Neural progenitor cell (in vitro differentiated cells): ENCODE results near the gene SERPINH1. TPM values are rescaled to one million over a fixed set of nuclear protein-coding genes. Genes with fewer than 3 reads are reported as not detected.

Source experiments
- DNase-seq: peaks from one replicate; pipeline ENCODE4 v3.0.0-alpha.2; 2016; ENCODE audit warnings: low spot score
- H2AFZ ChIP-seq: fragments of 200-600 bp; sonication (generic); replicated peaks from 2 replicates; pipeline ENCODE4 v1.6.1; 2016; ENCODE audit warnings: antibody characterized with exemption
- H3F3A ChIP-seq: fragments of 200-600 bp; sonication (generic); 2 replicates; pipeline ENCODE4 v1.6.1; 2016; ENCODE audit warnings: antibody characterized with exemption, low read depth
- H3K27ac ChIP-seq: fragments of 200-600 bp; sonication (generic); 2 replicates; pipeline ENCODE4 v1.5.1; 2016; ENCODE audit warnings: mild to moderate bottlenecking
- H3K27me3 ChIP-seq: fragments of 200-600 bp; sonication (generic); 2 replicates; pipeline ENCODE4 v1.6.1; 2016; ENCODE audit warnings: mild to moderate bottlenecking, moderate library complexity
- H3K36me3 ChIP-seq: fragments of 200-600 bp; sonication (generic); 2 replicates; pipeline ENCODE4 v1.5.1; 2016
- H3K4me1 ChIP-seq: fragments of 200-600 bp; sonication (generic); 2 replicates; pipeline ENCODE4 v1.6.1; 2016; ENCODE audit warnings: mixed run types
- H3K4me2 ChIP-seq: fragments of 200-600 bp; sonication (generic); 2 replicates; pipeline ENCODE4 v1.6.1; 2016
- H3K4me3 ChIP-seq: fragments of 200-600 bp; sonication (generic); 2 replicates; pipeline ENCODE4 v1.5.1; 2016
- H3K79me2 ChIP-seq: fragments of 200-600 bp; sonication (generic); 2 replicates; pipeline ENCODE4 v1.6.1; 2016; ENCODE audit warnings: low read depth
- H3K9ac ChIP-seq: fragments of 200-600 bp; sonication (generic); 2 replicates; pipeline ENCODE4 v1.6.1; 2016
- H3K9me3 ChIP-seq: fragments of 200-600 bp; sonication (generic); 2 replicates; pipeline ENCODE4 v1.5.1; 2016; ENCODE audit warnings: low read depth
- H4K20me1 ChIP-seq: fragments of 200-600 bp; sonication (generic); 2 replicates; pipeline ENCODE4 v1.6.1; 2016; ENCODE audit warnings: low read depth
- H3K27ac Mint-ChIP-seq: 3 replicates; pipeline ENCODE4 v1.8.0; 2021; ENCODE audit warnings: mixed read lengths
- H3K27me3 Mint-ChIP-seq: 2 replicates; pipeline ENCODE4 v1.8.0; 2022; ENCODE audit warnings: low read depth, mild to moderate bottlenecking, inconsistent platforms, moderate library complexity, mixed read lengths; ENCODE audit not compliant: insufficient read depth
- H3K36me3 Mint-ChIP-seq: 3 replicates; pipeline ENCODE4 v1.8.0; 2021; ENCODE audit warnings: mixed read lengths
- H3K4me1 Mint-ChIP-seq: 3 replicates; pipeline ENCODE4 v1.8.0; 2021; ENCODE audit warnings: mixed read lengths
- H3K4me3 Mint-ChIP-seq: 3 replicates; pipeline ENCODE4 v1.8.0; 2021; ENCODE audit warnings: mild to moderate bottlenecking, moderate library complexity, mixed read lengths
- H3K9me3 Mint-ChIP-seq: 3 replicates; pipeline ENCODE4 v1.8.0; 2020; ENCODE audit warnings: mixed read lengths
- EZH2 ChIP-seq: fragments of 200-600 bp; sonication (generic); IDR thresholded peaks from 2 replicates; pipeline ENCODE4 v1.6.1; 2017; ENCODE audit warnings: antibody characterized with exemption, mild to moderate bottlenecking, moderate library complexity
- EZH2phosphoT487 ChIP-seq: fragments of 200-600 bp; sonication (generic); IDR thresholded peaks from 2 replicates; pipeline ENCODE4 v1.6.1; 2017; ENCODE audit warnings: antibody characterized with exemption
- total RNA-seq: library from RNA; depleted of rRNA; stranded (reverse); fragments of >200 nt; gene quantifications from 2 replicates; pipeline ENCODE4 v1.2.3, GENCODE V29; 2015; ENCODE audit warnings: low replicate concordance
- TF ChIP-seq, protein P1 (sequence below): fragments of 200-600 bp; sonication (generic); IDR thresholded peaks from 2 replicates; pipeline ENCODE4 v1.5.1; 2017; ENCODE audit warnings: antibody characterized with exemption, mild to moderate bottlenecking

Gene SERPINH1
- total RNA-seq, 1 donor from 2014 or later = 219 TPM

DNA sequence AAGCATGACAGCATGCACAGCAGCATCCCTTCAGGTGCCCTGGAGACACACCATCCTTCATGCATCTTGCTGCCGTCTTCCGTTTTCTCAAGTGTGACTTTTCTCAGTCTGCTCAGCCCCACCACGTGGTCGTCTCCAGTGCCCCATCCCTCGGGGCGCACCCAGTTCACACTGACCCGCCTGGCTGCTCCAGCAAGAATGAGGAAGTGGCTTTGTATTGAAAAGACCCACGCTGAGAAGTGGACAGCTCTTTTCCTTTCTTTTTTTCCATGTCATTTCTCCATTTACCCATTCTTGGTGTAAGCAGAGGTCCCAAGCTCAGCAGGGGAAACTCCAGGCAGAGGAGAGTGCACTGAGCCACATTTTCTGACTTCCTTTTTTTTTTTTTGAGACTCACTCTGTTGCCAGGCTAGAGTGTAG is 14.5 kb downstream of the SERPINH1 start:
- Histone ChIP-seq H3K4me1 (no peaks in the 10 kb centered on the region), H3K79me2 (no peaks in the 10 kb centered on the region), H3K9me3 (no peaks in the 10 kb centered on the region), H4K20me1 (no peaks in the 10 kb centered on the region), H3K27me3 (no peaks in the 10 kb centered on the region), H3K4me3 (no peak overlapping the region), H3K27ac (no peak overlapping the region), H3K4me2 (no peak overlapping the region), H3K9ac (no peak overlapping the region), H2AFZ (no peak overlapping the region), H3K36me3 (no peaks in the 10 kb centered on the region), H3F3A (peaks cover 43% of the 10 kb centered on the region)
- H3K27ac Mint-ChIP-seq = peak overlapping the region; percentile 76
- peaks cover 12% of the 10 kb centered on the region for H3K27me3 Mint-ChIP-seq
- H3K36me3 Mint-ChIP-seq = peaks cover 10% of the 10 kb centered on the region
- no peaks in the 10 kb centered on the region for H3K9me3 Mint-ChIP-seq
- TF ChIP-seq EZH2phosphoT487 (no peak), EZH2 (no peak)
- TF ChIP-seq, protein P1, sequence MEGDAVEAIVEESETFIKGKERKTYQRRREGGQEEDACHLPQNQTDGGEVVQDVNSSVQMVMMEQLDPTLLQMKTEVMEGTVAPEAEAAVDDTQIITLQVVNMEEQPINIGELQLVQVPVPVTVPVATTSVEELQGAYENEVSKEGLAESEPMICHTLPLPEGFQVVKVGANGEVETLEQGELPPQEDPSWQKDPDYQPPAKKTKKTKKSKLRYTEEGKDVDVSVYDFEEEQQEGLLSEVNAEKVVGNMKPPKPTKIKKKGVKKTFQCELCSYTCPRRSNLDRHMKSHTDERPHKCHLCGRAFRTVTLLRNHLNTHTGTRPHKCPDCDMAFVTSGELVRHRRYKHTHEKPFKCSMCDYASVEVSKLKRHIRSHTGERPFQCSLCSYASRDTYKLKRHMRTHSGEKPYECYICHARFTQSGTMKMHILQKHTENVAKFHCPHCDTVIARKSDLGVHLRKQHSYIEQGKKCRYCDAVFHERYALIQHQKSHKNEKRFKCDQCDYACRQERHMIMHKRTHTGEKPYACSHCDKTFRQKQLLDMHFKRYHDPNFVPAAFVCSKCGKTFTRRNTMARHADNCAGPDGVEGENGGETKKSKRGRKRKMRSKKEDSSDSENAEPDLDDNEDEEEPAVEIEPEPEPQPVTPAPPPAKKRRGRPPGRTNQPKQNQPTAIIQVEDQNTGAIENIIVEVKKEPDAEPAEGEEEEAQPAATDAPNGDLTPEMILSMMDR = no peak
- H3K4me1 Mint-ChIP-seq = peaks cover 11% of the 10 kb centered on the region
- DNase-seq = no peak
- no peak overlapping the region for H3K4me3 Mint-ChIP-seq

DNA sequence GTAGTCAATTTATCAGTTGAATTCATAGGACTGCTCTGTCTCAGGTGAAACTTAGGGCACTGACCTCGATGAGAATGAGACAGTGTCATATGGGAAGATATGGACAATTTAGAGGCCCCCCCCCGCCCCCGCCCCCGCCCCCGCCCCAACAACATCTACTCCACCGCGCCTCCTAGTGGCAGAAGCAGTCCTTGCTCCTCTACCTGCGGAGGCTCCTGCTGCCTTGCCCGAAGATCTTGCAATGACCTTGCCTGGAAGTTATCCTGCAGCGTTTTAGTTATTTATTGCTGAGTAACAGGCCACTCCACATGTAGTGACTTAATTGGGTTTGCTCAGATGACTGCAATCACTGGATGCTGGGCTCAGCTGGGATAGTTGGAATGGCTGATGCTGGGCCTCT is 15.2 kb downstream of the SERPINH1 start:
- peak; percentile 59 for DNase-seq
- H3K27me3 Mint-ChIP-seq = peaks cover 12% of the 10 kb centered on the region
- Histone ChIP-seq H3K9me3 (no peaks in the 10 kb centered on the region), H3K4me3 (no peak overlapping the region), H2AFZ (no peak overlapping the region), H3K27ac (no peak overlapping the region), H3K36me3 (no peaks in the 10 kb centered on the region), H3F3A (peaks cover 45% of the 10 kb centered on the region), H3K4me2 (no peak overlapping the region), H3K79me2 (no peaks in the 10 kb centered on the region), H3K4me1 (no peaks in the 10 kb centered on the region), H3K27me3 (no peaks in the 10 kb centered on the region), H4K20me1 (no peaks in the 10 kb centered on the region), H3K9ac (no peak overlapping the region)
- H3K36me3 Mint-ChIP-seq = peaks cover 10% of the 10 kb centered on the region
- no peak overlapping the region for H3K27ac Mint-ChIP-seq
- no peaks in the 10 kb centered on the region for H3K9me3 Mint-ChIP-seq
- peaks cover 11% of the 10 kb centered on the region for H3K4me1 Mint-ChIP-seq
- TF ChIP-seq, protein P1 = peak; percentile 60
- TF ChIP-seq EZH2 = no peak
- no peak for TF ChIP-seq EZH2phosphoT487
- no peak overlapping the region for H3K4me3 Mint-ChIP-seq

GRCh38 chr11:75578977-75579376 is 16.9 kb downstream of the SERPINH1 start:
- Histone ChIP-seq H3F3A (peaks cover 48% of the 10 kb centered on the region), H3K36me3 (no peaks in the 10 kb centered on the region), H3K9ac (no peak overlapping the region), H3K9me3 (no peaks in the 10 kb centered on the region), H4K20me1 (no peaks in the 10 kb centered on the region), H3K4me1 (peaks cover 10% of the 10 kb centered on the region), H3K27ac (no peak overlapping the region), H3K79me2 (no peaks in the 10 kb centered on the region), H3K4me3 (no peak overlapping the region), H3K4me2 (no peak overlapping the region), H2AFZ (no peak overlapping the region), H3K27me3 (no peaks in the 10 kb centered on the region)
- H3K4me3 Mint-ChIP-seq = no peak overlapping the region
- H3K27me3 Mint-ChIP-seq = peaks cover 9% of the 10 kb centered on the region
- H3K27ac Mint-ChIP-seq = no peak overlapping the region
- H3K4me1 Mint-ChIP-seq = peaks cover 20% of the 10 kb centered on the region
- H3K9me3 Mint-ChIP-seq = no peaks in the 10 kb centered on the region
- DNase-seq = no peak
- H3K36me3 Mint-ChIP-seq = peaks cover 3% of the 10 kb centered on the region
- no peak for TF ChIP-seq EZH2phosphoT487
- TF ChIP-seq, protein P1 = no peak
- no peak for TF ChIP-seq EZH2
